A673 (cell line): ENCODE results near the gene HIKESHI. TPM values are rescaled to one million over a fixed set of nuclear protein-coding genes. Genes with fewer than 3 reads are reported as not detected.

Experiments used
- Bru-seq: library from RNA; stranded (reverse); fragments of 400-500 nt; gene quantifications from one replicate; lab custom pipeline; 2021; lab: Mats Ljungman, UMichigan
- BruChase-seq, 2 experiments: library from RNA; stranded (reverse); fragments of 400-500 nt; gene quantifications; one replicate each; lab custom pipeline; 2021; lab: Mats Ljungman, UMichigan
- BruUV-seq: library from RNA; stranded (reverse); fragments of 400-500 nt; replicated peaks from 2 replicates; lab custom pipeline; 2021; lab: Mats Ljungman, UMichigan
- CTCF ChIA-PET: fragments of 300-600 bp; sonication (Branson Sonifier 250); formaldehyde crosslinking; loops from one replicate; lab custom pipeline; 2022; ENCODE audit warnings: antibody characterized with exemption; lab: Charles Lee
- POLR2A ChIA-PET: fragments of 300-600 bp; sonication (Branson Sonifier 250); formaldehyde crosslinking; loops from one replicate; lab custom pipeline; 2022; ENCODE audit warnings: antibody characterized with exemption; ENCODE audit not compliant: low non-redundant PET; lab: Charles Lee
- DNase-seq: peaks from one replicate; pipeline ENCODE4 v3.0.0-alpha.2; 2015; ENCODE audit warnings: low spot score
- H3K27ac ChIP-seq: fragments of 200-600 bp; sonication (generic); 2 replicates; pipeline ENCODE4 v1.5.1; 2016; ENCODE audit warnings: mixed run types, low read depth, mild to moderate bottlenecking, mixed read lengths, antibody characterized with exemption, low read length; ENCODE audit not compliant: poor library complexity, severe bottlenecking
- H3K27me3 ChIP-seq: fragments of 200-600 bp; sonication (generic); replicated peaks from 2 replicates; pipeline ENCODE4 v1.6.1; 2017; ENCODE audit warnings: mixed run types, low read depth, mild to moderate bottlenecking, mixed read lengths, antibody characterized with exemption, low read length; ENCODE audit not compliant: insufficient read depth, poor library complexity
- H3K36me3 ChIP-seq: fragments of 200-600 bp; sonication (generic); 2 replicates; pipeline ENCODE4 v1.6.1; 2016; ENCODE audit warnings: mixed run types, mild to moderate bottlenecking, mixed read lengths, antibody characterized with exemption, low read length; ENCODE audit not compliant: insufficient read depth, poor library complexity, severe bottlenecking
- H3K4me1 ChIP-seq: fragments of 200-600 bp; sonication (generic); 2 replicates; pipeline ENCODE4 v1.6.1; 2017; ENCODE audit warnings: mixed run types, mild to moderate bottlenecking, mixed read lengths, antibody characterized with exemption, low read length; ENCODE audit not compliant: insufficient read depth, poor library complexity, severe bottlenecking
- H3K4me3 ChIP-seq: fragments of 200-600 bp; sonication (generic); 2 replicates; pipeline ENCODE4 v1.5.1; 2016; ENCODE audit warnings: low read depth, mixed run types, mild to moderate bottlenecking, mixed read lengths, low read length; ENCODE audit not compliant: poor library complexity, severe bottlenecking
- H3K9me3 ChIP-seq: fragments of 200-600 bp; sonication (generic); 2 replicates; pipeline ENCODE4 v1.6.1; 2016; ENCODE audit warnings: mixed run types, low read depth, mild to moderate bottlenecking, mixed read lengths, antibody characterized with exemption, low read length; ENCODE audit not compliant: poor library complexity, severe bottlenecking
- CTCF ChIP-seq: fragments of 300-800, 200-600 bp; sonication (generic); conservative IDR thresholded peaks from 2 replicates; pipeline ENCODE4 v1.5.1; 2017; ENCODE audit warnings: low read depth, mild to moderate bottlenecking, antibody characterized with exemption, low read length, moderate library complexity, mixed read lengths
- EZH2 ChIP-seq: fragments of 200-600 bp; sonication (generic); IDR thresholded peaks from 2 replicates; pipeline ENCODE4 v1.6.1; 2017; ENCODE audit warnings: borderline replicate concordance, low read depth, mild to moderate bottlenecking, mixed read lengths, antibody characterized with exemption, low read length; ENCODE audit not compliant: poor library complexity, severe bottlenecking
- intact Hi-C: fragments of 100-400 bp; cut with micrococcal nuclease; formaldehyde crosslinking; loops from one replicate; pipeline ENCODE4 v1.10.0; 2022; ENCODE audit not compliant: unreplicated experiment
- long read RNA-seq: library from polyadenylated mRNA; stranded (forward); transcript quantifications from one replicate; pipeline ENCODE4 v2.0.0, GENCODE V29; 2022
- total RNA-seq: library from RNA; stranded (reverse); gene quantifications from 2 replicates; pipeline ENCODE4 v1.2.3, GENCODE V29; 2021

The HIKESHI gene
- total RNA-seq: 55.1 and 58.7 TPM in 2 replicates
- percentile 78 among the genes with signal in this experiment for Bru-seq, nascent RNA
- BruChase-seq, experiment 1, labeled RNA remaining after a 2-hour chase: percentile 72 among the genes with signal in this experiment
- BruChase-seq, experiment 2, labeled RNA remaining after a 6-hour chase: percentile 68 among the genes with signal in this experiment
- long read RNA-seq, transcript HIKESHI-201 (5 exons, 1,113 nt): major isoform, 90 of 131 reads
- long read RNA-seq, transcript HIKESHI-207 (4 exons, 1,694 nt): minor isoform, 11 of 131 reads
- long read RNA-seq, transcript HIKESHI-205 (4 exons, 715 nt): minor isoform, 6 of 131 reads
- long read RNA-seq, partial matches to known transcripts: 1 of 131 reads
- long read RNA-seq, other reads (novel, unspliced or antisense): 21 of 131 reads

- H3K4me1 ChIP-seq: peaks cover 5% of the 10 kb centered on the region
- peak within 1 kb of the TSS; percentile 75 for H3K4me3 ChIP-seq
- no peaks in the 10 kb centered on the region for H3K36me3 ChIP-seq
- H3K9me3 ChIP-seq: no peaks in the 10 kb centered on the region
- BruUV-seq: no TSS peak
- ChIA-PET CTCF (interaction anchor here (0.7 kb wide), 1 partner anchor 447 kb away, joined by 7 read pairs; the partner anchor contains the start of gene CCDC83), POLR2A (interaction anchor here (0.6 kb wide), 1 partner anchor 470 kb away, joined by 3 read pairs; no protein-coding TSS in a partner anchor)
- H3K27me3 ChIP-seq: no peaks in the 10 kb centered on the region
- peak; percentile 100 for DNase-seq
- intact Hi-C loops: no loop called here
- H3K27ac ChIP-seq: peak within 1 kb of the TSS; percentile 80
- no peak for TF ChIP-seq EZH2
- TF ChIP-seq CTCF: no peak
These were observed at the start of gene HIKESHI for GRCh38 chr11:86302092-86302793. Gene HIKESHI (plus strand): TSS chr11:86302240. CDS start chr11:86302449, 209 bp downstream.

GRCh38 chr11:86255896-86256295 lies 46.1 kb upstream of the HIKESHI start:
- H3K27ac ChIP-seq: no peak overlapping the region
- BruUV-seq: no TSS peak
- ChIA-PET POLR2A (no interaction called here), CTCF (no interaction called here)
- no peak overlapping the region for H3K4me3 ChIP-seq
- H3K27me3 ChIP-seq: no peaks in the 10 kb centered on the region
- intact Hi-C loops: no loop called here
- no peak for TF ChIP-seq CTCF
- no peak for TF ChIP-seq EZH2
- no peak for DNase-seq
- H3K36me3 ChIP-seq: peaks cover 28% of the 10 kb centered on the region
- H3K4me1 ChIP-seq: peaks cover 10% of the 10 kb centered on the region
- H3K9me3 ChIP-seq: no peaks in the 10 kb centered on the region

GRCh38 chr11:86256608-86257007 lies 45.4 kb upstream of the HIKESHI start:
- Histone ChIP-seq H3K4me1 (peaks cover 3% of the 10 kb centered on the region), H3K27me3 (no peaks in the 10 kb centered on the region), H3K27ac (no peak overlapping the region), H3K9me3 (no peaks in the 10 kb centered on the region), H3K36me3 (peaks cover 28% of the 10 kb centered on the region), H3K4me3 (no peak overlapping the region)
- DNase-seq: no peak
- intact Hi-C loops: no loop called here
- TF ChIP-seq EZH2 (no peak), CTCF (no peak)
- CTCF ChIA-PET: no interaction called here
- POLR2A ChIA-PET: no interaction called here
- BruUV-seq: no TSS peak
